ENCODE results near the gene SSBP1. TPM values are rescaled to one million over a fixed set of nuclear protein-coding genes. Genes with fewer than 3 reads are reported as not detected.

SSBP1 gene
- total RNA-seq, 1 donor from 2014 or later = 402 TPM

DNA sequence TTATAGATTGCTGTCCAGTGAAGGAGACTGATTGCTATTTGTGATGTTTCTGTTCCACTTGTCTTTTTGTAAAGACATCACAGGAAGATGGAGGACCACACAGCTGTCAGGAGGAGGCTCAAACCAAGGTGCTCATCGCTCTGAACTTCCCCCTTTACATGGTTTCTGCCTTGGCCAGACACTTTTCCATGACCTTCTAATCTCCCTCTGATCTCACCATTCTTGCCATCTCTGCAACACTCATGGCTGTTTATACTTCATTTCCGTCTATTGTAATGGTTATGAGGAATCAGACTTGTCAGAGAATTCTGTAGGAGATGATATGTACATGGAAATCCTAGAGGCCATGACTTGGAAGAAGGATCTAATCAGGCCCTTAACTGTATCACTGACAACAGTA is 50.1 kb downstream of the SSBP1 start:
- no peaks in the 10 kb centered on the region for H3K9me3 Mint-ChIP-seq
- peaks cover 4% of the 10 kb centered on the region for H3K36me3 Mint-ChIP-seq
- no peaks in the 10 kb centered on the region for H3K27me3 ChIP-seq
- no peaks in the 10 kb centered on the region for H4K20me1 ChIP-seq (ENCODE audit: low read depth)
- no peaks in the 10 kb centered on the region for H3F3A ChIP-seq (ENCODE audit: low read depth)
- H3K9ac ChIP-seq = no peak overlapping the region
- no peak overlapping the region for H3K27ac ChIP-seq
- no peaks in the 10 kb centered on the region for H3K4me1 Mint-ChIP-seq
- no peak for DNase-seq (ENCODE audit: low spot score)
- H3K79me2 ChIP-seq (ENCODE audit: low read depth) = no peaks in the 10 kb centered on the region
- no peaks in the 10 kb centered on the region for H3K4me1 ChIP-seq
- H3K4me3 Mint-ChIP-seq = no peak overlapping the region
- TF ChIP-seq EZH2phosphoT487 (IDR thresholded peaks at IDR 0.05) (no peak), EZH2 (IDR thresholded peaks at IDR 0.05) (no peak)
- TF ChIP-seq, protein P1, sequence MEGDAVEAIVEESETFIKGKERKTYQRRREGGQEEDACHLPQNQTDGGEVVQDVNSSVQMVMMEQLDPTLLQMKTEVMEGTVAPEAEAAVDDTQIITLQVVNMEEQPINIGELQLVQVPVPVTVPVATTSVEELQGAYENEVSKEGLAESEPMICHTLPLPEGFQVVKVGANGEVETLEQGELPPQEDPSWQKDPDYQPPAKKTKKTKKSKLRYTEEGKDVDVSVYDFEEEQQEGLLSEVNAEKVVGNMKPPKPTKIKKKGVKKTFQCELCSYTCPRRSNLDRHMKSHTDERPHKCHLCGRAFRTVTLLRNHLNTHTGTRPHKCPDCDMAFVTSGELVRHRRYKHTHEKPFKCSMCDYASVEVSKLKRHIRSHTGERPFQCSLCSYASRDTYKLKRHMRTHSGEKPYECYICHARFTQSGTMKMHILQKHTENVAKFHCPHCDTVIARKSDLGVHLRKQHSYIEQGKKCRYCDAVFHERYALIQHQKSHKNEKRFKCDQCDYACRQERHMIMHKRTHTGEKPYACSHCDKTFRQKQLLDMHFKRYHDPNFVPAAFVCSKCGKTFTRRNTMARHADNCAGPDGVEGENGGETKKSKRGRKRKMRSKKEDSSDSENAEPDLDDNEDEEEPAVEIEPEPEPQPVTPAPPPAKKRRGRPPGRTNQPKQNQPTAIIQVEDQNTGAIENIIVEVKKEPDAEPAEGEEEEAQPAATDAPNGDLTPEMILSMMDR (IDR thresholded peaks at IDR 0.05) = no peak
- no peak overlapping the region for H3K27ac Mint-ChIP-seq
- H3K9me3 ChIP-seq (ENCODE audit: low read depth) = no peaks in the 10 kb centered on the region
- H3K4me2 ChIP-seq = no peak overlapping the region
- no peak overlapping the region for H2AFZ ChIP-seq (replicated peaks)
- H3K27me3 Mint-ChIP-seq (ENCODE audit: insufficient read depth, low read depth) = no peaks in the 10 kb centered on the region
- H3K36me3 ChIP-seq = no peaks in the 10 kb centered on the region
- no peak overlapping the region for H3K4me3 ChIP-seq

DNA sequence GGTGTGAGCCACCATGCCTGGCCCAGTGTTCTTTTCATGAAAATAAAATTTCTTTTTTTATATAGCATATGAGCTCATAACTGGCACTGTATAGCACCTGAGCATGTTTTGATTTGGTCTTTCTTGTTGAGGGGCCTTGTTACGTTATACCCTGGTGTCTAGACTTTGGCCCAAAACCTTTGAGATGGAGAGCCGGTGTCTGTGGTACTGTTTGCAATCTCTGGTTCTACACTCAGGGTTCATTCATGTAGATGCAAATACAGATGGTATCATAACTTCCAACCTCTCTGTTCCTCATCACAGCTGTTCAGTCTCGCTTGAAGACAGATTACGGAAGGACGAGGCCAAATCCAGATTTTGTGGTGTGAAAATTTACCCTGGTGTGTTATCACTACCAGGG is 51.8 kb downstream of the SSBP1 start, which contains the start of gene TAS2R5:
TSS of gene TAS2R5 (plus strand) at position 301 of the 400 bp plus-strand sequence. CDS start 145 bp downstream, outside the sequence.
- DNase-seq (ENCODE audit: low spot score) = no peak
- no peak within 1 kb of the TSS for H3K9ac ChIP-seq
- Mint-ChIP-seq H3K27ac (no peak within 1 kb of the TSS), H3K27me3 (ENCODE audit: insufficient read depth, low read depth) (no peaks in the 10 kb centered on the region), H3K36me3 (peaks cover 4% of the 10 kb centered on the region), H3K4me3 (no peak within 1 kb of the TSS), H3K9me3 (no peaks in the 10 kb centered on the region), H3K4me1 (no peaks in the 10 kb centered on the region)
- H3K27me3 ChIP-seq = no peaks in the 10 kb centered on the region
- TF ChIP-seq EZH2 (IDR thresholded peaks at IDR 0.05) (no peak), EZH2phosphoT487 (IDR thresholded peaks at IDR 0.05) (no peak)
- TF ChIP-seq, protein P1 (IDR thresholded peaks at IDR 0.05) = no peak
- H3K36me3 ChIP-seq = no peaks in the 10 kb centered on the region
- no peak within 1 kb of the TSS for H3K4me2 ChIP-seq
- no peak within 1 kb of the TSS for H2AFZ ChIP-seq (replicated peaks)
- H3K27ac ChIP-seq = no peak within 1 kb of the TSS
- no peak within 1 kb of the TSS for H3K4me3 ChIP-seq
- no peaks in the 10 kb centered on the region for H3K79me2 ChIP-seq (ENCODE audit: low read depth)
- H3K9me3 ChIP-seq (ENCODE audit: low read depth) = no peaks in the 10 kb centered on the region
- no peaks in the 10 kb centered on the region for H3K4me1 ChIP-seq
- no peaks in the 10 kb centered on the region for H4K20me1 ChIP-seq (ENCODE audit: low read depth)
- no peaks in the 10 kb centered on the region for H3F3A ChIP-seq (ENCODE audit: low read depth)

DNA sequence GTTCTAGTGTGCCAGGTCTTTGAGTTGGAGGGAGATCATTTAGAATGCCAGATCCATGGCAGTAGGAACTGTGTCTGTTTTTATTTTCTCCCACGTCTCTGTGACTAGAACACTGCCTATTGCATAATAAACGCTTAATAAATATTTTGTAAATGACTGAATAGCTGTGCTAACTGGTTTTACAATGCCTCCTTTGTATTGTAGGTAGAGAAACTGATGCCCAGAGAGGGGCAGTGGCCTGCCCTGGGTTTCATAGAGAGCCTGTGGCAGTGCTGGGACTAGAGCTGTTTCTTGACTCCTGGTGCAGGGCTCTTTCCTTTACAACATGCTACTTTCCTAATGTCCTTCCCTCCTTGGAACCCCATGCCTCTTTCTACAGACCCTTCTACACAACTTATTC is 54.4 kb downstream of the SSBP1 start:
- no peak overlapping the region for H2AFZ ChIP-seq (replicated peaks)
- H3K4me2 ChIP-seq = no peak overlapping the region
- Mint-ChIP-seq H3K4me1 (no peaks in the 10 kb centered on the region), H3K4me3 (no peak overlapping the region), H3K9me3 (no peaks in the 10 kb centered on the region), H3K36me3 (peaks cover 4% of the 10 kb centered on the region), H3K27me3 (ENCODE audit: insufficient read depth, low read depth) (no peaks in the 10 kb centered on the region), H3K27ac (no peak overlapping the region)
- no peak for TF ChIP-seq EZH2phosphoT487 (IDR thresholded peaks at IDR 0.05)
- TF ChIP-seq EZH2 (IDR thresholded peaks at IDR 0.05) = no peak
- TF ChIP-seq, protein P1 (IDR thresholded peaks at IDR 0.05) = no peak
- H3K4me3 ChIP-seq = no peak overlapping the region
- no peaks in the 10 kb centered on the region for H4K20me1 ChIP-seq (ENCODE audit: low read depth)
- H3K27me3 ChIP-seq = no peaks in the 10 kb centered on the region
- H3K4me1 ChIP-seq = no peaks in the 10 kb centered on the region
- no peak overlapping the region for H3K9ac ChIP-seq
- H3K79me2 ChIP-seq (ENCODE audit: low read depth) = no peaks in the 10 kb centered on the region
- H3F3A ChIP-seq (ENCODE audit: low read depth) = no peaks in the 10 kb centered on the region
- no peak for DNase-seq (ENCODE audit: low spot score)
- no peak overlapping the region for H3K27ac ChIP-seq
- no peaks in the 10 kb centered on the region for H3K9me3 ChIP-seq (ENCODE audit: low read depth)
- H3K36me3 ChIP-seq = no peaks in the 10 kb centered on the region

Small RNAs within 50 kb of the gene (small RNA-seq; reads per million reads assigned to genes)
- gene RNU1-82P = not detected

Other genes with a start within 250 kb of the SSBP1 start
- gene AGK, start 186.9 kb upstream of the SSBP1 start, total RNA-seq (ENCODE audit: low replicate concordance) = 32.7 and 42.6 TPM in 2 replicates
- 19.7 and 23.5 TPM in 2 replicates for gene DENND11, start 36.2 kb upstream of the SSBP1 start, total RNA-seq (ENCODE audit: low replicate concordance)
- 0.12 TPM in 1 of 2 replicates, not detected in the other for gene WEE2, start 30.0 kb upstream of the SSBP1 start, total RNA-seq (ENCODE audit: low replicate concordance)
- gene TAS2R3, start 25.7 kb downstream of the SSBP1 start, total RNA-seq (ENCODE audit: low replicate concordance) = 1.2 and 2.2 TPM in 2 replicates
- gene TAS2R4, start 38.3 kb downstream of the SSBP1 start, total RNA-seq (ENCODE audit: low replicate concordance) = 2.2 and 2.8 TPM in 2 replicates
- gene TAS2R5, start 51.9 kb downstream of the SSBP1 start, total RNA-seq (ENCODE audit: low replicate concordance) = 3.9 and 4.7 TPM in 2 replicates
- not detected in 2 replicates for gene PRSS37, start 103.1 kb downstream of the SSBP1 start, total RNA-seq (ENCODE audit: low replicate concordance)
- 0.07 TPM in 1 of 2 replicates, not detected in the other for gene OR9A4, start 178.0 kb downstream of the SSBP1 start, total RNA-seq (ENCODE audit: low replicate concordance)
- gene CLEC5A, start 208.6 kb downstream of the SSBP1 start, total RNA-seq (ENCODE audit: low replicate concordance) = not detected in 2 replicates
- gene TAS2R38, start 235.4 kb downstream of the SSBP1 start, total RNA-seq (ENCODE audit: low replicate concordance) = not detected in 2 replicates

All from neural progenitor cell (in vitro differentiated cells).